Measurements from ENCODE around the gene FAM98A.

FAM98A gene

GRCh38 chr2:33595385-33595784 is 3.7 kb downstream of the FAM98A start:
- DNase-seq = no peak

GRCh38 chr2:33589444-33589843 is 9.7 kb downstream of the FAM98A start:
- DNase-seq = no peak

GRCh38 chr2:33588232-33588631 is 10.9 kb downstream of the FAM98A start:
- DNase-seq = no peak

GRCh38 chr2:33586766-33587165 is 12.3 kb downstream of the FAM98A start:
- DNase-seq = no peak

GRCh38 chr2:33583194-33583938 is 15.7 kb downstream of the FAM98A start:
- peak; percentile 74 to 79 for DNase-seq

GRCh38 chr2:33581872-33582271 is 17.2 kb downstream of the FAM98A start:
- peak in 1 of 2 experiments; percentile 11 for DNase-seq

- DNase-seq = no peak
These were observed 19.9 kb downstream of the FAM98A start for GRCh38 chr2:33579227-33579626.

GRCh38 chr2:33577668-33578067 is 21.4 kb downstream of the FAM98A start:
- no peak for DNase-seq

GRCh38 chr2:33577084-33577483 is 22.0 kb downstream of the FAM98A start:
- no peak for DNase-seq

GRCh38 chr2:33573657-33574056 is 25.4 kb downstream of the FAM98A start:
- DNase-seq = no peak

- DNase-seq = no peak
These were observed 28.4 kb downstream of the FAM98A start for GRCh38 chr2:33570681-33571080.

- DNase-seq = no peak
These were observed 37.2 kb downstream of the FAM98A start for GRCh38 chr2:33561872-33562271.

GRCh38 chr2:33560017-33560416 is 39.1 kb downstream of the FAM98A start:
- no peak for DNase-seq

GRCh38 chr2:33559328-33559727 is 39.8 kb downstream of the FAM98A start:
- DNase-seq = no peak

- DNase-seq = no peak
These were observed 43.4 kb downstream of the FAM98A start for GRCh38 chr2:33555681-33556080.

GRCh38 chr2:33552758-33553461 is 46.2 kb downstream of the FAM98A start:
- no peak for DNase-seq

- DNase-seq = no peak
These were observed 48.9 kb downstream of the FAM98A start for GRCh38 chr2:33550206-33550605.

- DNase-seq = no peak
These were observed 57.9 kb downstream of the FAM98A start for GRCh38 chr2:33541243-33541642.

GRCh38 chr2:33535421-33535820 is 63.7 kb downstream of the FAM98A start:
- no peak for DNase-seq
